ENCODE results near the gene RYK.
A peak's percentile ranks its signal among the peaks of the same experiment; 100 is the strongest.
"Not testable (repeated sequence)": the region's sequence is repeated elsewhere in the genome, so short reads cannot be mapped to it uniquely, and the experiment has no call there.

RYK gene

DNA sequence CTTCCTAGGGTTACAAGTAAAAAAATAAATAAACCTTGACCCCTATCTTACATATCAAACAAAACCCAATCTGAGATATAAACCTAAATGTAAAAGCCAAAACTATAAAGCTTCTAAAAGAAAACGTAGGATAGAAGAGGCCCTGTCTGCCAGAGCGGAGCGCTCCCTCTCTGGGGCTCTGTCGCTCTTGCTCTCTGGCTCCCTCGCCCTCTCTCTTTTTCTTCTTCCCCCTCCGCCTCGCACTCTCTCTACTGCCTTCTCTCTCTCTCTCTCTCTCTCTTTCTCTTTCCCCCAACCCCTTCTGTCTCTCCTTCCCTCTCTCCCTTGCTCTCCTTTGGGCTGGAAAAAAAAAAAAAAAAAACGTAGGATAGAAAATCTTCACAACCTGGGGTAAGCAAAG, 21.6 kb downstream of the RYK start:
- in situ Hi-C loops (cut with MboI; ENCODE audit: low pct_unique_long_range_greater_than_20kb, low sequenced_read_pairs), result no loop called here

DNA sequence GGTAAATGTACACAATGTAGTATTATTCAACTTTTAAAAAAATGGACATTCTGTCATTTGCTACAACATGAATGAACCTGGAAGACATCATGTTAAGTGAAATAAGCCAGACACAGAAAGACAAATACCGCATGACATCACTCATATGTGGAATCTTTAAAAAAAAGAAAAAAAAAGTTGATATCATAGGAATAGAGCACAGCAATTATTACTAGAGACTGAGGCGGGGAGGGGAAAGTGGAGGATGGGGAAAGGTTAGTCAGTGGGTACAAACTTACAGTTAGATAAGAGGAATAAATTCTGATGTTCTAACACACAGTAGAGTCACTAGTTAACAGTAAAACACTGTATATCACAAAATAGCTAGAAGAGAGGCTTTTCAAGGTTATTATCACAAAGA, 22.2 kb downstream of the RYK start:
- in situ Hi-C loops (cut with MboI; ENCODE audit: low pct_unique_long_range_greater_than_20kb, low sequenced_read_pairs), result no loop called here

More for the DNA sequence above, 21.6 kb downstream of the RYK start:
- DNase-seq, result no peak

DNA sequence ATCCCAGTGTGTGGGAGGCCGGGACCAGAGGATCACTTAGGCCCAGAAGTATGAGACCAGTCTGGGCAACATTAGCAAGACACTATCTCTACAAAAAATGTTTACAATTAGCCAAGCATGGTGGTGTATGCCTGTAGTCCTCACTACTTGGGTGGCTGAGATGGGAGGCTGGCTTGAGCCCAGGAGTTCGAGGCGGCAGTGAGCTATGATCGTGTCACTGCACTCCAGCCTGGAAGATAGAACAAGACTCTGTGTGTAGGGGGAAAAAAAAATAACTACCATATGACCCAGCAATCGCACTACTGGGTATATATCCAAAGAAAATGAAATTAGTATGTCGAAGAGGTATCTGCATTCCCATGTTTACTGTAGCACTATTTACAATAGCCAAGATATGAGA, 22.6 kb downstream of the RYK start:
- DNase-seq, result no peak
- in situ Hi-C loops (cut with MboI; ENCODE audit: low pct_unique_long_range_greater_than_20kb, low sequenced_read_pairs), result no loop called here

More for the DNA sequence above, 22.2 kb downstream of the RYK start:
- DNase-seq, result no peak

DNA sequence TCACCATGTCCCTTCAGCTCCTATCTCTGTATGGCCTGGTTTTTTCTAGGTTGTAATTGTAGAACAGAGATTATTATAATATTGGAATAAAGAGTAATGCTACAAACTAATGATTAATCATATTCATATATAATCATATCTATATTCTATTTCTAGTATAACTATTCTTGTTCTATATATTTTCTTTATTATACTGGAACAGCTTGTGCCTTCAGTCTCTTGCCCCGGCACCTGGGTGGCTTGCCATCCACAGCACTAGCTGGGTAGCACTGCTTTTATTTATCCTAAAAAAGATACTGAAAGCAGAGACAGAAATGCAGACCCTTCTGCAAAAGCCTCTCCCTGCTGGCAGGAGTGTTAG, 25.9 kb downstream of the RYK start:
- not testable (repeated sequence) for DNase-seq
- in situ Hi-C loops (cut with MboI; ENCODE audit: low pct_unique_long_range_greater_than_20kb, low sequenced_read_pairs), result loop anchor here (25.0 kb wide), 1 partner anchor 238 kb away; no protein-coding TSS in a partner anchor

DNA sequence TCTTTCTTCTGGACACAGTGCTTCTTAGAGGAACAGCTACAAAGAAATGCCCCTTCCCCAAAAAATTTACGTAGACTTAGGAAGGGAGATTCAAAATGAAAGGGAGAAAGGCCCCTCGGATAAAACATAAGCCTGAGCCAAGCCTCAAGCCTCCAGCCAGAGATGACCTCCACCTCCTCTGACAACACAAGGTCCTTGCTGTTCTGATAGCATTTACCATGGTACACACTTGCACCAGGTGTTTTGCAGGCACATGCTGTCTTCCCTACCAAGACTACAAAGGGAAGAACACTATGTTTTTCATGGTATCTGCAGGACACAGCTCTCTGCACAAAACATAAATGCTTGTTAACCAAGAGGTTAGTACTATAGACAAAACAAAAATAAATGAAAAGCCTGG, 27.8 kb downstream of the RYK start:
- no peak for DNase-seq
- in situ Hi-C loops (cut with MboI; ENCODE audit: low pct_unique_long_range_greater_than_20kb, low sequenced_read_pairs), result loop anchor here (25.0 kb wide), 1 partner anchor 239 kb away; no protein-coding TSS in a partner anchor

DNA sequence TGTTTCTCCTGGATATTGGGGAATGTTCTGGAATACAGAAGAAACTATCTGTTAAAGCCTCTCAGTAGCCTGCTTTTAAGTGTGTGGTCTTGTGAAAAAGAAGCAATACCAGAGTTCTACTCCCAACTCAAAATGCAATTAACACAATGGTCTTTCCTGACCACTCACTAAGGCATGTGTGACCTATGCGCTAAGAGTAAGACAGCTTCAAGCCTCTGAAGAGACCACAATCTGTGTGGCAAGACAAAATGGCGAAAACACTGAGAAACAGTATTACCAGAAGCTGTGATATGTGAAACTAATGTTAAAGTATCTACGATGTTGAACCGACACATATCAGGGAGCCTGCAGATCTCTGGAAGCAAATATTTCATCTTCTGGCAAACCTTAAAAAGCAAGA, 33.8 kb downstream of the RYK start:
- DNase-seq, result no peak
- in situ Hi-C loops (cut with MboI; ENCODE audit: low pct_unique_long_range_greater_than_20kb, low sequenced_read_pairs), result loop anchor here (10.0 to 25.0 kb wide), 3 partner anchors 88 to 282 kb away; no protein-coding TSS in a partner anchor

DNA sequence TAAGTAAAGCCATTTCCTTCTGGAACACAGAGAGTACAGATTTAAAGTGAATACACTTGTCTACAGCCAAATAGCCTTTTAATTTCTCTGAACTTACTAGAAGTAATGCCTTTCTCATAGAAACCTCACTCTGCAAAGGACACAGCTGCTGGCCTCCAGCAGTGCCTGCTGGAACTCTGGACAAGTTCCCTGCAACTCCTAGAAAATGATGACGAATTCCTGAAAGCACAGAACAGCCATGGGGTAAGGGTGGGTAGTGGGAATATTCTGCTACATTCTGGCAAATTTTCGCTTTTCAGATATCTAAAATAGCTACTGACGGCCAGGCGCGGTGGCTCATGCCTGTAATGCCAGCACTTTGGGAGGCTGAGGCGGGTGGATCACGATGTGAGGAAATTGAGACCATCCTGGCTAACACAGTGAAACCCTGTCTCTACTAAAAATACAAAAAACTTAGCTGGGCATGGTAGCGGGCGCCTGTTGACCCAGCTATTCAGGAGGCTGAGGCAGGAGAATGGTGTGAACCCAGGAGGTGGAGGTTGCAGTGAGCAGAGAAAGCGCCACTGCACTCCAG, 34.4 kb downstream of the RYK start:
- in situ Hi-C loops (cut with MboI; ENCODE audit: low pct_unique_long_range_greater_than_20kb, low sequenced_read_pairs), result loop anchor here (10.0 to 25.0 kb wide), 3 partner anchors 89 to 281 kb away; no protein-coding TSS in a partner anchor
- no peak for DNase-seq

DNA sequence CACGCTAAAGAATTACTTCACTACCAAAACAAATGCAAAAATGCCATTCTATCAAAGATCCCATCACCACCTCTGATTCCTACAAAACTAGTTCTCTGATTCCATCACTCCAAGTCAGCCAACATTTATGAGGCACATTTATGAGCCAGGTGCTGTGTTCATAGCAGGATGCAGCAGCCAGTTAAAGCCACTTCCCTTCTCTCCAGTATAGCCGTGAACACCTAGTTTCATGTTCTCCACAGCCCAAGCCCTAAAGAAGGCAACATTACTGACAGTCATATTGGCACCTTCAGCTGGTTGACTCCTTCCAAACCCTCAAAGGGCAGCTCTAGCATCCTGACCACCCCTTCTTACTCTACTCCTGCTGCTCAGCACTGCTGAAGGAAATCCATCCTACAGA, 36.4 kb downstream of the RYK start:
- no peak for DNase-seq
- in situ Hi-C loops (cut with MboI; ENCODE audit: low pct_unique_long_range_greater_than_20kb, low sequenced_read_pairs), result loop anchor here (10.0 to 25.0 kb wide), 3 partner anchors 91 to 279 kb away; no protein-coding TSS in a partner anchor

DNA sequence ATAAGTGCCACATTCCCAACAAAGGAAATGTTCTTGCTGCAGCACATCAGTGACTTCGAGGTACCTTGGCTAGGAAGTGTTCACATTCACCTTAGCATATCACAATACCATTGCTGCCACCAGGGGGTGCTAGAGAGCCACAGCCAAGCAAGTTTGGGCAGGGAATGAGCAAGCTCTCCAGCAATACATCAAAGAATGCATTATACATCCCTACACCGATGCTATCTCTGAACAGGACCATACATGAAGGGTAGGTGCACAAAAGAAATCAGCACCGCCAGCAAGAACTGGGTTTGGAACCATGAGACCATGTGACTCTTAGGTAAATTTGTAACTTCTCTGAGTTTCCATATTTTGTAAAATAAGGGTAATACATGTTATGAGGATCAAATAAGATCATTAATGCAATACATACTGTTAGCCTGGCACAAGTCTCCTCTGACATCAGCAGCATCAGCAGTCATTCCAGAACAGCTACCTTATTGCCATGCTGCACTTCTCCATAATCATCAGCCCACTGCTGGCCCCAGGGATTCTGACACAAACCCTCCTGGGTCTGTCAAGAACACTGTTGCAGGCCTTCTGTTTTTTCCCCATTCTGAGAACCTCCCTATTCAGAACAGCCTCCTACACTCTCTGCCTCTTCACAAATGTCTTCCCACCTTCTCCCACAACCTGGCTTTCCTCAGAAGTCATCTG, 37.5 kb downstream of the RYK start:
- in situ Hi-C loops (cut with MboI; ENCODE audit: low pct_unique_long_range_greater_than_20kb, low sequenced_read_pairs), result loop anchor here (10.0 to 25.0 kb wide), 3 partner anchors 92 to 278 kb away; no protein-coding TSS in a partner anchor
- peak; percentile 76 for DNase-seq

DNA sequence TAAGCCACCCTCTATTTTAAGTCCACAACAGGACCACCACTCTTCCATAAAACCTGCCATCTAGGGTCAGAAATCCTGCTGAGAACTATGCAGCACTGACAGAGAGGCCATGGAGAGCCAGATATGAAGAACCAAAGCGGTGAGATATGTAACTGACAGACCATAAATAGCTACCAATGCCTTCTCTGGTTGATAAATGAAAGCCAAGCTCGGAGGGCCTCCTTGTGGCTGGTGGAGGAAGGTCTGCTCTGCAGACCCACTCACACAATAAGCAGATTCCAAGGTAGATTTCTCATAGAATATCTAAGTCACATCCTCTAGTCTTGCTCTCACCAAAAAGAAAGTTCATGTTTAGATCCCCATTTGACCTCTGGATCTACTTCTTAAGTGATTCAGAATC, 38.9 kb downstream of the RYK start:
- in situ Hi-C loops (cut with MboI; ENCODE audit: low pct_unique_long_range_greater_than_20kb, low sequenced_read_pairs), result loop anchor here (10.0 to 25.0 kb wide), 3 partner anchors 93 to 277 kb away; no protein-coding TSS in a partner anchor
- DNase-seq, result peak; percentile 79

DNA sequence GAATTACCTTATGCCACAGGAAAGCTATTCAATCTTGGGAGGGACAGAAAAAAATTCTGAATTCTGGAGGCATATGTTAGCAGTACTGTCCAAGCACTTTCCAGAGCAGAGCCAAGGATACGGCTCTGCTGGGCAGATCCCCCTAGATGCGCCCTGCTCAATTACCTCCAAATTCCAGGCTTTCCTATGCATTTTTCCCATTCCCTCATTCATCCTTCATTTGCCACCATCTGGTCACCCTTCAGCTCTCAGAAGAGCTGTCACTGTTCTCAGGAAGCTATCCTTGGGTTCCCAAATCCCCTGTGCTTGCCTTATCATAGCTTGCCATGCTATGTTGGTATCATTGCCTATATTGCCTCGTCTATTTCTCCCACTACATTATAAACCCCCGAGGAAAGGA, 45.2 kb downstream of the RYK start:
- in situ Hi-C loops (cut with MboI; ENCODE audit: low pct_unique_long_range_greater_than_20kb, low sequenced_read_pairs), result loop anchor here (25.0 kb wide), 1 partner anchor 257 kb away; no protein-coding TSS in a partner anchor
- no peak for DNase-seq

DNA sequence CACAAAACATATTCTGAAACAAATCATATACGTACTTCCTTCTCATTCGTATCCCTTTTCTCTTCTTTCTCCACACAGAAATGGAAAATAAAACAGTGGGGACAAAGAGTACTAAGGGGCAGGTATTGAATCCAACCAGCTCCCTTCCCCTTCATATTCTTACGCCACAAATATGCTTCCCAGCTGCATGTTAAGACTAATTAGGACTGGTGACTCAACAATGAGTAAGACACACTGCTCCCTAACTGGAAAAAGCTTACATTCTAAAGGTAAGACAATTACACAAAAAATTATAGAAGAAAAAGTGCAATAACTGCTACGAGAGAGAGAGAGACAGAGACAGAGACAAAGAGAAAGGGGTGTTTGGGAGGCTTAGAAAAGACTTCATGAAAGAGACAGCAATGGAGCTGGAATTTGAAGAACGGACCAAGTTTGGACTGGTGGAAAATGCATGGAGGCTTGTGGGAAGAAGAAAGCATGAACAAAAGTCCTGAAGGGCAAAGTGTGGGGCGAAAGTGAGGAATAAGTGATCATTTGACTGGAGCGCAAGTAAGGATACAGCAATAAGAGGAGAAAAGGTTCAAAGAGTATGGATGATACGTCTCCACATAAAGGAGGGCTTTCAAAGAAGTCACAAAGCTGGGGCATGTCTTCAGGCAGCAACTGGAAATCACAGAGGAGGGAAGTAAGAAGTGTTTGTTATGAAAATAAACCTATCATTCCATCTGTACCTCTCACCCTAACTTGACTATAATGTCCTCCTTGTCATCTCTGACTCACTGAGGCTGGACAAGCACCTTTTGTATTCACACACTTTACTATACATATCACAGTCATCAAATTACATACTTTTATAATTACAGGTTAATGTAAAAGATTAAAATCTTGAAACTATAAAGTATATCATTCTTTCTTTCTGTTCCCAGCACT, 49.2 kb downstream of the RYK start:
- in situ Hi-C loops (cut with MboI; ENCODE audit: low pct_unique_long_range_greater_than_20kb, low sequenced_read_pairs), result loop anchor here (25.0 kb wide), 1 partner anchor 261 kb away; no protein-coding TSS in a partner anchor
- DNase-seq, result no peak

DNA sequence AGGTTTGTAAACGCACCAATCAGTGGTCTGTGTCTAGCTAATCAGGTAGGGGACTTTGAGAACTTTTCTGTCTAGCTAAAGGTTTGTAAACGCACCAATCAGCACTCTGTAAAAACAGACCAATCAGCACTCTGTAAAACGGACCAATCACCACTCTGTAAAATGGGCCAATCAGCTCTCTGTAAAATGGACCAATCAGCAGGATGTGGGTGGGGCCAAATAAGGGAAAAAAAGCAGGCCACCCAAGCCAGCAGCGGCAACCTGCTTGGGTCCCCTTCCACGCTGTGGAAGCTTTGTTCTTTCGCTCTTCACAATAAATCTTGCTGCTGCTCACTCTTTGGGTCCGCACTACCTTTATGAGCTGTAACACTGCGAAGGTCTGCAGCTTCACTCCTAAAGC, 50.8 kb downstream of the RYK start:
- in situ Hi-C loops (cut with MboI; ENCODE audit: low pct_unique_long_range_greater_than_20kb, low sequenced_read_pairs), result loop anchor here (25.0 kb wide), 1 partner anchor 262 kb away; no protein-coding TSS in a partner anchor
- not testable (repeated sequence) for DNase-seq

DNA sequence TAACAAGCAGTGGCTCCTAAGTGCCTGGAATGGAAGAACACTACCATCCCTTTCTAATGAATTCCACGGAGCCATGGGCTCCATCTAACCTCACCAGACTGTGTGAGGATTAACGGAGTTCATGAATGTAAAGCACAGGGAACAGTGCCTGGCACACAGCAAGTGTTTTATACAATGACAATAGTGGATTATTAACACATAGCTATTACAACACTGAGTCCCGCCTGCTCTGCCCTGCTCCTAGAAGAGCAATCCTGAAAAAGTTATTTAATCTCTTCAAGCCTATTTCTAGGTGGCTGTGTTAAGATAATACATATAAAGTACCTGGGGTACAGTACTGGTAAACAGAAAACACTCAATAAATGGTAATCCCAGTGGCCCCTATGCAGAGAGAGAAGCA, 51.4 kb downstream of the RYK start:
- in situ Hi-C loops (cut with MboI; ENCODE audit: low pct_unique_long_range_greater_than_20kb, low sequenced_read_pairs), result no loop called here
- DNase-seq, result no peak

DNA sequence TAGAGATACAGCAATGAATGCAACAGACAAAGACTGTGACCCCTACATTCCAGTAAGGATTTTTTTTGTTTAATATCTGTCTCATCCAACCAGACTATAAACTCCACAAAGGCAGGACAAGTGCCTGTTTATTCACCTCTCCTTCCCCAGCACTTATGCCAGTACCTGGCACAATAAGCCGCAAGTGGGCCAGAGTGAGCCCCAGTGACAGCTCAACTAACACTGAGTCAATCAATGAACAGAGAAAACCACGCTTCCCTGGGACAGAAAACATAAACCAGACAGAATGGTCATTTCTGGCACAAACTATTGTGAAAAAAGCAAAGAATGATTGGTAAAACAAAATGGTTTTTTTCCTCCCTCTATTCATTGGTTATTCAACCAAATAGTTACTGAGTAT, 52.2 kb downstream of the RYK start:
- DNase-seq, result no peak
- in situ Hi-C loops (cut with MboI; ENCODE audit: low pct_unique_long_range_greater_than_20kb, low sequenced_read_pairs), result no loop called here

DNA sequence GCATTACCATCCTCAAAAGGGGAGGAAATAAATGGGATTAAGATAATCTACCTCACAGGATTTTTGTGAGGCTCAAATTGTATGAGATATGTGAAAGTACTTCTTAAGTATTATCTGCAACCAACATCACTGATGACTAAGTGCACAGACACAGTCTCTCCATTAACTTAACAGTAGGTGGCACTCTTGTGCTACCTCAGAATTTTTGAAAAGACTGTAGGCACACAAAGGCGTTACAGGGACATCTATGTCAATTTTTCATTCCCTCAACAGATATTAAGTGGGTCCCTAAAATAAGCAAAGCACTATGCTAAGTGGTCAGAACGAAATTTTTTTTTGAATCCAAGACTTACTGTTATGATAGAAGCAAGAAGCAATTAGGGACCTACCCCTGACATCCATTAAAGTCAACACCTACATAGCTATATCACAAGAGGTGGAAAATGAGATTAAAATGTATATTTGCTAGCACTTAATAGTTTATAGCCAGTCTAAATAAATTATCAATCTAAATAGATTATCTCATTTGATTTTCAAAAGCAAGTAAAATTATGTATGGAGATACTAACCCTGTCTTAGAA, 52.9 kb downstream of the RYK start:
- DNase-seq, result peak; percentile 59
- in situ Hi-C loops (cut with MboI; ENCODE audit: low pct_unique_long_range_greater_than_20kb, low sequenced_read_pairs), result no loop called here

DNA sequence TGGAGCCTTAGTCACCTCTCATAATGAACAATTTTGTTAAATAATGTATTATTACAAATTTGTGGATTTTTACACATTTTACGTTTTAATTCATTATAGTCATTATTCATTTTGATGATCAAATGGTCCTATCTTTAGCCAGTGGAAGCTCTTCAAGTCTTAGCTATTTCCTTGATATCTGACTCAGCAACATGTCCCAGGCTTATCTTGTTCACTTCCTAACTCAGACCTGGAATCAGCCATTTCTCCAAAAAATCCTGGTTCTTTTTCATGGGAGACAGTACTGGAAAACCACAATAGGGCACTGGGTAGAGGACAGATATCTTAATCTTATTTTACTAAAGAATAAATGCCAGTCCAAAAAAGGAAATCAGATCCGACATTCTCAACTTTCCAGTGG, 56.4 kb downstream of the RYK start:
- DNase-seq, result no peak
- in situ Hi-C loops (cut with MboI; ENCODE audit: low pct_unique_long_range_greater_than_20kb, low sequenced_read_pairs), result no loop called here

DNA sequence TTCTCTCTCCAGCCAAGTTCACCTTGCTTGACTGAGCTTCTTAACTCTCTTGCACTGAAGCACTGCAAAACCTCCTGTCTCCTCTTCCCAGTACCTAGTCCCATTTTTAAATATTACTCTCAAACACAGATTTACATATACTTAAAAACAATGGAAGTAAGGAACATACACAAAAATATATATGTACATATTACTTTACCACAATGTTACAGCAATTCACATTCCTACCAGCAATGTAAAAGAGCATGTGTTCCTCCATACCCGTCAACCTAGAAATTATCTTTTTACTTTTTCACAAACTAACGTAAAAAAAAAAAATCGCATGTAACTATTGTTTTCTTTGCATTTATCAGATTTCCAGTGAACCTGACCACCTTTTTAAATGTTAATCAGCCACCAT, 60.4 kb downstream of the RYK start:
- in situ Hi-C loops (cut with MboI; ENCODE audit: low pct_unique_long_range_greater_than_20kb, low sequenced_read_pairs), result no loop called here
- no peak for DNase-seq

DNA sequence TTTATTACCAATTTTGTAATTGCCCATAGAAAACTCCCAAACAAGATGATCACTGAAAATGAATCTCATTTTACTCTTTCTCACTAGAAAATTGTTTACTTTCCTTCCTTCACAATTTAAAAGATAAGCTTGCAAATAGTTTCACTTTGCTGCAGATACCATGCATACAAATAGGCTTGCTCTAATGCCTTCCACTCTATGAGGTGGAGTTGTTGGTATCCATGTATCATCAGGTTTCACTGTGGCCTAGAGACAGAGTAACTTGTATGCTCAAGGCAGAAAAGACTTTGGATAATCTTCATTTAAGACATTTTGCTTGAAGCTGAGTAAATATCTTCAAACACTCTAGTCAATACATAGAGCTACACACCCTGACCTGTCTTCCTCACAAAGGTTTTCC, 60.8 kb downstream of the RYK start:
- in situ Hi-C loops (cut with MboI; ENCODE audit: low pct_unique_long_range_greater_than_20kb, low sequenced_read_pairs), result no loop called here
- no peak for DNase-seq
